ENCODE data around the gene MAP6. TPM values are rescaled to one million over a fixed set of nuclear protein-coding genes. Genes with fewer than 3 reads are reported as not detected.

The MAP6 gene
- total and polyA plus RNA-seq, 2 experiments from 2014 or later: 0.31 to 1.2 TPM

- no peak for TF ChIP-seq ZNF114 (CRISPR knock-in tag; IDR thresholded peaks at IDR 0.05)
- TF ChIP-seq, protein P1, sequence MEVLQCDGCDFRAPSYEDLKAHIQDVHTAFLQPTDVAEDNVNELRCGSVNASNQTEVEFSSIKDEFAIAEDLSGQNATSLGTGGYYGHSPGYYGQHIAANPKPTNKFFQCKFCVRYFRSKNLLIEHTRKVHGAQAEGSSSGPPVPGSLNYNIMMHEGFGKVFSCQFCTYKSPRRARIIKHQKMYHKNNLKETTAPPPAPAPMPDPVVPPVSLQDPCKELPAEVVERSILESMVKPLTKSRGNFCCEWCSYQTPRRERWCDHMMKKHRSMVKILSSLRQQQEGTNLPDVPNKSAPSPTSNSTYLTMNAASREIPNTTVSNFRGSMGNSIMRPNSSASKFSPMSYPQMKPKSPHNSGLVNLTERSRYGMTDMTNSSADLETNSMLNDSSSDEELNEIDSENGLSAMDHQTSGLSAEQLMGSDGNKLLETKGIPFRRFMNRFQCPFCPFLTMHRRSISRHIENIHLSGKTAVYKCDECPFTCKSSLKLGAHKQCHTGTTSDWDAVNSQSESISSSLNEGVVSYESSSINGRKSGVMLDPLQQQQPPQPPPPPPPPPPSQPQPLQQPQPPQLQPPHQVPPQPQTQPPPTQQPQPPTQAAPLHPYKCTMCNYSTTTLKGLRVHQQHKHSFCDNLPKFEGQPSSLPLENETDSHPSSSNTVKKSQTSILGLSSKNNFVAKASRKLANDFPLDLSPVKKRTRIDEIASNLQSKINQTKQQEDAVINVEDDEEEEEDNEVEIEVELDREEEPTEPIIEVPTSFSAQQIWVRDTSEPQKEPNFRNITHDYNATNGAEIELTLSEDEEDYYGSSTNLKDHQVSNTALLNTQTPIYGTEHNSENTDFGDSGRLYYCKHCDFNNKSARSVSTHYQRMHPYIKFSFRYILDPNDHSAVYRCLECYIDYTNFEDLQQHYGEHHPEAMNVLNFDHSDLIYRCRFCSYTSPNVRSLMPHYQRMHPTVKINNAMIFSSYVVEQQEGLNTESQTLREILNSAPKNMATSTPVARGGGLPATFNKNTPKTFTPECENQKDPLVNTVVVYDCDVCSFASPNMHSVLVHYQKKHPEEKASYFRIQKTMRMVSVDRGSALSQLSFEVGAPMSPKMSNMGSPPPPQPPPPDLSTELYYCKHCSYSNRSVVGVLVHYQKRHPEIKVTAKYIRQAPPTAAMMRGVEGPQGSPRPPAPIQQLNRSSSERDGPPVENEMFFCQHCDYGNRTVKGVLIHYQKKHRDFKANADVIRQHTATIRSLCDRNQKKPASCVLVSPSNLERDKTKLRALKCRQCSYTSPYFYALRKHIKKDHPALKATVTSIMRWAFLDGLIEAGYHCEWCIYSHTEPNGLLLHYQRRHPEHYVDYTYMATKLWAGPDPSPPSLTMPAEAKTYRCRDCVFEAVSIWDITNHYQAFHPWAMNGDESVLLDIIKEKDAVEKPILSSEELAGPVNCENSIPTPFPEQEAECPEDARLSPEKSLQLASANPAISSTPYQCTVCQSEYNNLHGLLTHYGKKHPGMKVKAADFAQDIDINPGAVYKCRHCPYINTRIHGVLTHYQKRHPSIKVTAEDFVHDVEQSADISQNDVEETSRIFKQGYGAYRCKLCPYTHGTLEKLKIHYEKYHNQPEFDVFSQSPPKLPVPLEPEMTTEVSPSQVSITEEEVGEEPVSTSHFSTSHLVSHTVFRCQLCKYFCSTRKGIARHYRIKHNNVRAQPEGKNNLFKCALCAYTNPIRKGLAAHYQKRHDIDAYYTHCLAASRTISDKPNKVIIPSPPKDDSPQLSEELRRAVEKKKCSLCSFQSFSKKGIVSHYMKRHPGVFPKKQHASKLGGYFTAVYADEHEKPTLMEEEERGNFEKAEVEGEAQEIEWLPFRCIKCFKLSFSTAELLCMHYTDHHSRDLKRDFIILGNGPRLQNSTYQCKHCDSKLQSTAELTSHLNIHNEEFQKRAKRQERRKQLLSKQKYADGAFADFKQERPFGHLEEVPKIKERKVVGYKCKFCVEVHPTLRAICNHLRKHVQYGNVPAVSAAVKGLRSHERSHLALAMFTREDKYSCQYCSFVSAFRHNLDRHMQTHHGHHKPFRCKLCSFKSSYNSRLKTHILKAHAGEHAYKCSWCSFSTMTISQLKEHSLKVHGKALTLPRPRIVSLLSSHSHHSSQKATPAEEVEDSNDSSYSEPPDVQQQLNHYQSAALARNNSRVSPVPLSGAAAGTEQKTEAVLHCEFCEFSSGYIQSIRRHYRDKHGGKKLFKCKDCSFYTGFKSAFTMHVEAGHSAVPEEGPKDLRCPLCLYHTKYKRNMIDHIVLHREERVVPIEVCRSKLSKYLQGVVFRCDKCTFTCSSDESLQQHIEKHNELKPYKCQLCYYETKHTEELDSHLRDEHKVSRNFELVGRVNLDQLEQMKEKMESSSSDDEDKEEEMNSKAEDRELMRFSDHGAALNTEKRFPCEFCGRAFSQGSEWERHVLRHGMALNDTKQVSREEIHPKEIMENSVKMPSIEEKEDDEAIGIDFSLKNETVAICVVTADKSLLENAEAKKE (CRISPR knock-in tag; IDR thresholded peaks at IDR 0.05): no peak
- no peak for TF ChIP-seq EZH2phosphoT487 (IDR thresholded peaks at IDR 0.05; ENCODE audit: unreplicated experiment)
- TF ChIP-seq ZNF331 (CRISPR knock-in tag; IDR thresholded peaks at IDR 0.05; ENCODE audit: low read depth): no peak
- no peak for TF ChIP-seq REST (IDR thresholded peaks at IDR 0.05; ENCODE audit: unreplicated experiment)
- TF ChIP-seq EZH2 (IDR thresholded peaks at IDR 0.05; ENCODE audit: low read depth, unreplicated experiment): no peak
- no peak for TF ChIP-seq JUNB (IDR thresholded peaks at IDR 0.05; ENCODE audit: unreplicated experiment)
- TF ChIP-seq, protein P2, sequence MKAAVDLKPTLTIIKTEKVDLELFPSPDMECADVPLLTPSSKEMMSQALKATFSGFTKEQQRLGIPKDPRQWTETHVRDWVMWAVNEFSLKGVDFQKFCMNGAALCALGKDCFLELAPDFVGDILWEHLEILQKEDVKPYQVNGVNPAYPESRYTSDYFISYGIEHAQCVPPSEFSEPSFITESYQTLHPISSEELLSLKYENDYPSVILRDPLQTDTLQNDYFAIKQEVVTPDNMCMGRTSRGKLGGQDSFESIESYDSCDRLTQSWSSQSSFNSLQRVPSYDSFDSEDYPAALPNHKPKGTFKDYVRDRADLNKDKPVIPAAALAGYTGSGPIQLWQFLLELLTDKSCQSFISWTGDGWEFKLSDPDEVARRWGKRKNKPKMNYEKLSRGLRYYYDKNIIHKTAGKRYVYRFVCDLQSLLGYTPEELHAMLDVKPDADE (IDR thresholded peaks at IDR 0.05): no peak
- TF ChIP-seq NANOG (IDR thresholded peaks at IDR 0.05; ENCODE audit: borderline replicate concordance): no peak
- H3K9me2 ChIP-seq (ENCODE audit: insufficient read depth): peaks cover 7% of the 10 kb centered on the region; the same call in 1 of the 2 replicates
- no peak for DNase-seq (ENCODE audit: low spot score)
- H3K9me3 Mint-ChIP-seq: no peaks in the 10 kb centered on the region; the same call in 2 of the 3 replicates
- H3K79me2 ChIP-seq (replicated peaks; ENCODE audit: insufficient read depth): no peaks in the 10 kb centered on the region
- H3K36me3 Mint-ChIP-seq (ENCODE audit: low read depth): no peaks in the 10 kb centered on the region; the same call in 2 of the 3 replicates
- peaks cover 16% of the 10 kb centered on the region for H3K4me1 ChIP-seq (ENCODE audit: insufficient read depth)
- H3K4me3 Mint-ChIP-seq: peak overlapping the region; percentile 85
- H4K20me1 ChIP-seq (replicated peaks; ENCODE audit: insufficient read depth): no peaks in the 10 kb centered on the region
- H3K27me3 ChIP-seq (ENCODE audit: insufficient read depth): no peaks in the 10 kb centered on the region
- peak overlapping the region; percentile 95; the same call in 1 of the 2 replicates for H2AFZ ChIP-seq
- H3K27ac ChIP-seq (ENCODE audit: low read depth): no peak overlapping the region
- H3K27ac Mint-ChIP-seq: no peak overlapping the region
- H3K4me1 Mint-ChIP-seq: peaks cover 21% of the 10 kb centered on the region
- H3K4me3 ChIP-seq: peak overlapping the region; percentile 92
- ATAC-seq: no peak
- peak overlapping the region; percentile 90 for H3K4me2 ChIP-seq
- H3F3A ChIP-seq (replicated peaks; ENCODE audit: low read depth): peaks cover 7% of the 10 kb centered on the region; the same call in 1 of the 2 replicates
- peaks cover 17% of the 10 kb centered on the region for H3K27me3 Mint-ChIP-seq (ENCODE audit: insufficient read depth, low read depth, poor library complexity)
- H3K36me3 ChIP-seq (ENCODE audit: insufficient read depth): no peaks in the 10 kb centered on the region
These were observed 86.3 kb downstream of the MAP6 start for GRCh38 chr11:75582506-75582894.
